ENCODE measurements around the gene KRTAP25-1.

GRCh38 chr21:30315701-30316100 is 26.4 kb upstream of the KRTAP25-1 start:
- TF ChIP-seq CTCF (IDR thresholded peaks at IDR 0.05) (no peak), POLR2A (IDR thresholded peaks at IDR 0.05) (no peak)

Data from ovary (tissue), 3 donors.